Smooth muscle cell (in vitro differentiated cells): Measurements from ENCODE around the gene CALN1. TPM values are rescaled to one million over a fixed set of nuclear protein-coding genes. Genes with fewer than 3 reads are reported as not detected.

Experiments
- DNase-seq: peaks from one replicate; lab custom pipeline; 2025; ENCODE audit not compliant: unreplicated experiment; lab: John Stamatoyannopoulos, UW
- H2AFZ ChIP-seq: fragments of 200-600 bp; sonication (generic); 2 replicates; pipeline ENCODE4 v1.6.0; 2016; ENCODE audit warnings: antibody characterized with exemption, low read depth, mild to moderate bottlenecking
- H3F3A ChIP-seq: fragments of 200-600 bp; sonication (generic); 2 replicates; pipeline ENCODE4 v1.6.0; 2017; ENCODE audit warnings: antibody characterized with exemption, low read depth
- H3K27ac ChIP-seq: fragments of 200-600 bp; sonication (generic); 2 replicates; pipeline ENCODE4 v1.5.1; 2016; ENCODE audit warnings: low read depth, mild to moderate bottlenecking
- H3K27me3 ChIP-seq: fragments of 200-600 bp; sonication (generic); 2 replicates; pipeline ENCODE4 v1.6.1; 2016; ENCODE audit warnings: low read depth, mild to moderate bottlenecking
- H3K36me3 ChIP-seq: fragments of 200-600 bp; sonication (generic); 2 replicates; pipeline ENCODE4 v1.5.1; 2016; ENCODE audit warnings: low read depth
- H3K4me1 ChIP-seq: fragments of 200-600 bp; sonication (generic); 2 replicates; pipeline ENCODE4 v1.5.1; 2016; ENCODE audit warnings: low read depth
- H3K4me2 ChIP-seq: fragments of 200-600 bp; sonication (generic); 2 replicates; pipeline ENCODE4 v1.6.0; 2016; ENCODE audit warnings: mild to moderate bottlenecking
- H3K4me3 ChIP-seq: fragments of 200-600 bp; sonication (generic); 2 replicates; pipeline ENCODE4 v1.5.1; 2016; ENCODE audit warnings: mild to moderate bottlenecking
- H3K79me2 ChIP-seq: fragments of 200-600 bp; sonication (generic); 2 replicates; pipeline ENCODE4 v1.6.0; 2016; ENCODE audit warnings: low read depth, mild to moderate bottlenecking
- H3K9ac ChIP-seq: fragments of 200-600 bp; sonication (generic); 2 replicates; pipeline ENCODE4 v1.6.0; 2016; ENCODE audit warnings: low read depth
- H3K9me3 ChIP-seq: fragments of 200-600 bp; sonication (generic); replicated peaks from 2 replicates; pipeline ENCODE4 v1.5.1; 2016; ENCODE audit warnings: low read depth
- H4K20me1 ChIP-seq: fragments of 200-600 bp; sonication (generic); 2 replicates; pipeline ENCODE4 v1.6.0; 2016; ENCODE audit warnings: low read depth
- WGBS: methylation state at CpG from one replicate; pipeline ENCODE4 v1.1.7; 2016; ENCODE audit warnings: low lambda C conversion rate; 5-methylcytosine and 5-hydroxymethylcytosine counted together
- polyA plus RNA-seq: library from polyadenylated mRNA; unstranded; fragments of >200 nt; fragmentation: Nextera tagmentation; extraction: Ambion mirVana; gene quantifications from 2 replicates; pipeline ENCODE4 v1.2.1, GENCODE V29; 2016
- total RNA-seq: library from RNA; depleted of rRNA; stranded (reverse); fragments of >200 nt; gene quantifications from 2 replicates; pipeline ENCODE4 v1.2.3, GENCODE V29; 2014
- TF ChIP-seq, protein P1 (sequence below): fragments of 200-600 bp; sonication (generic); IDR thresholded peaks from 2 replicates; pipeline ENCODE4 v1.5.1; 2017; ENCODE audit warnings: borderline replicate concordance, mild to moderate bottlenecking, antibody characterized with exemption; ENCODE audit not compliant: insufficient read depth, poor library complexity, severe bottlenecking

CALN1 gene
- total and polyA plus RNA-seq, 2 experiments from 2014 or later, result not detected

GRCh38 chr7:72335561-72336381 lies 76.4 kb downstream of the CALN1 start:
- no peak overlapping the region for H2AFZ ChIP-seq
- H3K4me2 ChIP-seq, result peak overlapping the region; percentile 81
- H4K20me1 ChIP-seq, result no peaks in the 10 kb centered on the region
- H3K36me3 ChIP-seq, result no peaks in the 10 kb centered on the region
- no peaks in the 10 kb centered on the region for H3K79me2 ChIP-seq
- 3% methylated on average over 55 of the region's 62 CpGs for WGBS
- H3F3A ChIP-seq, result no peaks in the 10 kb centered on the region
- peak overlapping the region; percentile 37 for H3K4me3 ChIP-seq
- no peak for DNase-seq
- H3K9me3 ChIP-seq, result no peaks in the 10 kb centered on the region
- H3K27ac ChIP-seq, result no peak overlapping the region
- TF ChIP-seq, protein P1, sequence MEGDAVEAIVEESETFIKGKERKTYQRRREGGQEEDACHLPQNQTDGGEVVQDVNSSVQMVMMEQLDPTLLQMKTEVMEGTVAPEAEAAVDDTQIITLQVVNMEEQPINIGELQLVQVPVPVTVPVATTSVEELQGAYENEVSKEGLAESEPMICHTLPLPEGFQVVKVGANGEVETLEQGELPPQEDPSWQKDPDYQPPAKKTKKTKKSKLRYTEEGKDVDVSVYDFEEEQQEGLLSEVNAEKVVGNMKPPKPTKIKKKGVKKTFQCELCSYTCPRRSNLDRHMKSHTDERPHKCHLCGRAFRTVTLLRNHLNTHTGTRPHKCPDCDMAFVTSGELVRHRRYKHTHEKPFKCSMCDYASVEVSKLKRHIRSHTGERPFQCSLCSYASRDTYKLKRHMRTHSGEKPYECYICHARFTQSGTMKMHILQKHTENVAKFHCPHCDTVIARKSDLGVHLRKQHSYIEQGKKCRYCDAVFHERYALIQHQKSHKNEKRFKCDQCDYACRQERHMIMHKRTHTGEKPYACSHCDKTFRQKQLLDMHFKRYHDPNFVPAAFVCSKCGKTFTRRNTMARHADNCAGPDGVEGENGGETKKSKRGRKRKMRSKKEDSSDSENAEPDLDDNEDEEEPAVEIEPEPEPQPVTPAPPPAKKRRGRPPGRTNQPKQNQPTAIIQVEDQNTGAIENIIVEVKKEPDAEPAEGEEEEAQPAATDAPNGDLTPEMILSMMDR, result no peak
- H3K4me1 ChIP-seq, result no peaks in the 10 kb centered on the region
- peaks cover 75% of the 10 kb centered on the region for H3K27me3 ChIP-seq
- no peak overlapping the region for H3K9ac ChIP-seq

DNA sequence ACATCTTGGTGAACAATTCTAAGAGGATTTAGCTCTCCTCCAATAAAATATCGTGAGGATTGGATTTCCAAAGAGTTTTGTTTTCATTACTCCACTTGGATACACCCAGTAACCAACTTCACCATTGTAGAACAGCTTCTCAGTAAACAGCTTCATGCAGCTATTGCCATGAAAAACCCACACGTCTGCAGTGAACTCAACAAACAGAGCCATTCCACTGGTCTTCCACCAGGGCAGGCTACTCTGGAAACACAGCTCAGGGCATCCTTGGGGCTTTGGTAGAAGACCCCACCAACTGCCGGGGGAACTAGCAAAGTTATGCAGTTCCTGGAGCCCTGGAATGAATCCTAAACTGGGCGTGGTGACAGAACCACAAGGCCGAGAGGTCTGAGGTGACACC lies 77.4 kb downstream of the CALN1 start:
- no peak for DNase-seq
- H3K36me3 ChIP-seq, result no peaks in the 10 kb centered on the region

DNA sequence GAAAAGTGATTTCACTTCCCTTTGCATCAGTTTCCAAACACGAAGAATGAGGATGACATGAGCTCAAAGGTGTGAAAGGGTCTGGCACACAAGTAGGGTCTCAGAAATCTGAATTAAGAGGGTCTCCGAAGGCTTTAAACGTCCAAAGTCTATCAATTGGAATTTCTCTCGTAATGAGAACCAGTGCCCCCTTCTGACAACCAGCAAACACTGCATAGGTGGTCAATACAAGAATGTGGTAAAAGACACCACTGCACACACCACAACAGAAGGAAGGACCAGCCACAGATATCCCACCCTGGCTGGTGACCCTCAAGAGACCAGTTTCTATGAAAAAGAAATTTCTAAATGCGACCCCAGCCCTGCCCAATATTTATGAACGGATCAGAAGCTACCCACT lies 78.1 kb downstream of the CALN1 start:
- TF ChIP-seq, protein P1, result peak; percentile 12
- Histone ChIP-seq H3K79me2 (no peaks in the 10 kb centered on the region), H3K4me3 (no peak overlapping the region), H3K4me2 (no peak overlapping the region), H4K20me1 (no peaks in the 10 kb centered on the region), H3K27me3 (peaks cover 83% of the 10 kb centered on the region), H3K27ac (no peak overlapping the region), H3F3A (no peaks in the 10 kb centered on the region), H3K9ac (no peak overlapping the region), H3K9me3 (no peaks in the 10 kb centered on the region), H3K4me1 (no peaks in the 10 kb centered on the region), H3K36me3 (no peaks in the 10 kb centered on the region), H2AFZ (no peak overlapping the region)
- 48% methylated on average over 6 of the region's 6 CpGs for WGBS
- DNase-seq, result no peak

More for the DNA sequence above, 77.4 kb downstream of the CALN1 start:
- whole genome bisulfite sequencing, result 73% methylated on average over 5 of the region's 5 CpGs
- no peaks in the 10 kb centered on the region for H4K20me1 ChIP-seq
- H3K27me3 ChIP-seq, result peaks cover 82% of the 10 kb centered on the region
- H3K4me2 ChIP-seq, result no peak overlapping the region
- H3F3A ChIP-seq, result no peaks in the 10 kb centered on the region
- no peak overlapping the region for H3K9ac ChIP-seq
- no peaks in the 10 kb centered on the region for H3K4me1 ChIP-seq
- H3K4me3 ChIP-seq, result no peak overlapping the region
- H3K9me3 ChIP-seq, result no peaks in the 10 kb centered on the region
- TF ChIP-seq, protein P1, result no peak
- no peak overlapping the region for H2AFZ ChIP-seq
- H3K79me2 ChIP-seq, result no peaks in the 10 kb centered on the region
- no peak overlapping the region for H3K27ac ChIP-seq

- Histone ChIP-seq H2AFZ (no peak overlapping the region), H3K4me3 (no peak overlapping the region), H3K79me2 (no peaks in the 10 kb centered on the region), H3K27me3 (peaks cover 35% of the 10 kb centered on the region), H3K4me2 (peak overlapping the region; percentile 20), H3K4me1 (no peaks in the 10 kb centered on the region), H3K27ac (no peak overlapping the region), H4K20me1 (peaks cover 3% of the 10 kb centered on the region), H3K9me3 (no peaks in the 10 kb centered on the region), H3K36me3 (no peaks in the 10 kb centered on the region), H3K9ac (no peak overlapping the region), H3F3A (peaks cover 9% of the 10 kb centered on the region)
- TF ChIP-seq, protein P1, result no peak
- DNase-seq, result no peak
Observed at GRCh38 chr7:72326811-72327210, 85.3 kb downstream of the CALN1 start.
